Ascending aorta (tissue), 2 donors: ENCODE measurements around the gene UMODL1. TPM values are rescaled to one million over a fixed set of nuclear protein-coding genes. Genes with fewer than 3 reads are reported as not detected.

Source experiments
- DNase-seq, 2 donors: peaks; one replicate each; pipeline ENCODE4 v3.0.0-alpha.2; 2019; ENCODE audit warnings: low spot score in 2 of 2
- H3K27ac ChIP-seq, 2 donors: fragments of 200-600 bp; sonication (generic); one replicate each; pipeline ENCODE4 v1.5.1; 2016 to 2017; ENCODE audit warnings: mild to moderate bottlenecking in 1 of 2
- H3K27me3 ChIP-seq: fragments of 200-600 bp; sonication (generic); one replicate; pipeline ENCODE4 v1.5.1; 2017
- H3K36me3 ChIP-seq, 2 donors: fragments of 200-600 bp; sonication (generic); one replicate each; pipeline ENCODE4 v1.5.1; 2016
- H3K4me1 ChIP-seq, 2 donors: fragments of 200-600 bp; sonication (generic); one replicate each; pipeline ENCODE4 v1.5.1; 2016 to 2017; ENCODE audit warnings: mild to moderate bottlenecking in 1 of 2
- H3K4me3 ChIP-seq, 2 donors: fragments of 200-600 bp; sonication (generic); one replicate each; pipeline ENCODE4 v1.5.1; 2016 to 2017; ENCODE audit warnings: mild to moderate bottlenecking in 1 of 2
- H3K9me3 ChIP-seq, 2 donors: fragments of 200-600 bp; sonication (generic); one replicate each; pipeline ENCODE4 v1.5.1; 2016
- CTCF ChIP-seq, 3 experiments: fragments of 200-600 bp in 2 of 3; fragments of 450-650 bp in 1 of 3; sonication (generic) in 2 of 3; IDR thresholded peaks; one replicate each; pipeline ENCODE4 v1.5.1; 2016 to 2019; ENCODE audit warnings: antibody characterized with exemption in 3 of 3, mild to moderate bottlenecking in 1 of 3, moderate library complexity in 1 of 3
- intact Hi-C: fragments of 100-400 bp; cut with DNase I; formaldehyde crosslinking; loops from one replicate; pipeline ENCODE4 v1.15.1; 2023
- total RNA-seq: library from RNA; depleted of rRNA; stranded (reverse); fragments of >200 nt; gene quantifications from one replicate; pipeline ENCODE4 v1.1.0, GENCODE V29; 2016

Gene UMODL1
- total RNA-seq, 1 donor from 2014 or later, result not detected

GRCh38 chr21:42142141-42142540 is 71.0 kb downstream of the UMODL1 start:
- H3K4me1 ChIP-seq, result no peaks in the 10 kb centered on the region
- TF ChIP-seq CTCF (IDR thresholded peaks at IDR 0.05), result no peak
- no peaks in the 10 kb centered on the region for H3K9me3 ChIP-seq
- no peaks in the 10 kb centered on the region for H3K36me3 ChIP-seq
- no peak overlapping the region for H3K27ac ChIP-seq
- intact Hi-C loops, result no loop called here
- no peak overlapping the region for H3K4me3 ChIP-seq
- no peak for DNase-seq
- H3K27me3 ChIP-seq, result no peaks in the 10 kb centered on the region

GRCh38 chr21:42142627-42143026 is 71.5 kb downstream of the UMODL1 start:
- Histone ChIP-seq H3K9me3 (no peaks in the 10 kb centered on the region), H3K4me1 (no peaks in the 10 kb centered on the region), H3K27ac (no peak overlapping the region), H3K27me3 (no peaks in the 10 kb centered on the region), H3K4me3 (no peak overlapping the region), H3K36me3 (no peaks in the 10 kb centered on the region)
- no peak for TF ChIP-seq CTCF (IDR thresholded peaks at IDR 0.05)
- intact Hi-C loops, result no loop called here
- DNase-seq, result no peak

GRCh38 chr21:42143111-42143510 is 72.0 kb downstream of the UMODL1 start:
- Histone ChIP-seq H3K9me3 (no peaks in the 10 kb centered on the region), H3K27ac (no peak overlapping the region), H3K4me3 (no peak overlapping the region), H3K36me3 (no peaks in the 10 kb centered on the region), H3K4me1 (no peaks in the 10 kb centered on the region), H3K27me3 (no peaks in the 10 kb centered on the region)
- no peak for TF ChIP-seq CTCF (IDR thresholded peaks at IDR 0.05)
- intact Hi-C loops, result no loop called here
- no peak for DNase-seq

- Histone ChIP-seq H3K36me3 (no peaks in the 10 kb centered on the region), H3K4me1 (no peaks in the 10 kb centered on the region), H3K4me3 (no peak overlapping the region), H3K9me3 (no peaks in the 10 kb centered on the region), H3K27ac (no peak overlapping the region), H3K27me3 (no peaks in the 10 kb centered on the region)
- intact Hi-C loops, result no loop called here
- no peak for DNase-seq
- TF ChIP-seq CTCF (IDR thresholded peaks at IDR 0.05), result no peak
Observed at GRCh38 chr21:42144221-42144620, 73.1 kb downstream of the UMODL1 start.

- Histone ChIP-seq H3K9me3 (no peaks in the 10 kb centered on the region), H3K27ac (no peak overlapping the region), H3K4me1 (no peaks in the 10 kb centered on the region), H3K27me3 (no peaks in the 10 kb centered on the region), H3K4me3 (no peak overlapping the region), H3K36me3 (no peaks in the 10 kb centered on the region)
- no peak for DNase-seq
- intact Hi-C loops, result loop anchor here (1.0 kb wide), 1 partner anchor 113 kb away; no protein-coding TSS in a partner anchor
- TF ChIP-seq CTCF (IDR thresholded peaks at IDR 0.05), result no peak
Observed at GRCh38 chr21:42144679-42145568, 73.8 kb downstream of the UMODL1 start.
